Measurements from ENCODE around the gene PARP4.
"Not testable (repeated sequence)": the region's sequence is repeated elsewhere in the genome, so short reads cannot be mapped to it uniquely, and the experiment has no call there.

The PARP4 gene

DNA sequence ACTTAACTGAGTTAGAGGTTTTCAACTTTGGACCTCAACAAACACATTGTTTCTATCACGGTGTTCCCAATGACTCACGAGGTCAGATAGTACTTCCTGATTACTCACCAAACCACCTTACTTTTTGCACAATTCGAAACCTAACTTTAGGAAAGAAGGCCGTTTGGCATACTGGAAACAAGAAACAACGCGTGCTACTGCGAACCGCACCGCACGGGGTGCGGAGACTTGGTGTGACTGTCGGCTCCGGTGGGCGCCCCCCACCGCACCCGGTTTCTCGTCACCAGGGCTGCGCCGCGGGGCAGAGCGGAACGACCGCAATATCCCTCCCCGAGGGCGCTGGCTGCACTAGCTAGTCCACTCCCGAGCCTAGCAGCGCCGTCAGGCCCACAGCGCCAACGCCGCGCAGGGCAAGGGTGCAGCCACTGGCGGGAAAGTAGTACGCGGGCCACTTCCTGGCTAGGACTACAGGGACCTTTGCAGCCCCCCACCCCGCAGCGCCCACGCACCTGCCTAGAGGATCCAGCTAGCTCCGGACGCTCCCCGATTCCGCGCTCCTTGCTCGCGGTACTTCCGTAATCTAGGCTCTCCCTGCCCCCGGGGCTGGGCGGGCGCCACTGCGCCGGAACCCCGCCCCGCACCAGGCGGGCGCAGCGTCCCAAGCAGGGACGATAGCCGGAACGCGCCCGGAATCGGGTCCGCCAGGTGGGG lies at the start of gene PARP4:
PARP4 (minus strand) TSS at position 582 of the 711 bp plus-strand sequence. CDS start 9,002 bp downstream, outside the sequence.
- DNase-seq: peak; percentile 88

- not testable (repeated sequence) for DNase-seq
Measured at GRCh38 chr13:24560579-24561187, 48.1 kb upstream of the PARP4 start.

- DNase-seq: not testable (repeated sequence)
Measured at GRCh38 chr13:24559431-24560218, 47.0 kb upstream of the PARP4 start.

GRCh38 chr13:24557081-24557480 lies 44.5 kb upstream of the PARP4 start:
- no peak for DNase-seq

GRCh38 chr13:24553892-24554291 lies 41.3 kb upstream of the PARP4 start:
- DNase-seq: not testable (repeated sequence)

DNA sequence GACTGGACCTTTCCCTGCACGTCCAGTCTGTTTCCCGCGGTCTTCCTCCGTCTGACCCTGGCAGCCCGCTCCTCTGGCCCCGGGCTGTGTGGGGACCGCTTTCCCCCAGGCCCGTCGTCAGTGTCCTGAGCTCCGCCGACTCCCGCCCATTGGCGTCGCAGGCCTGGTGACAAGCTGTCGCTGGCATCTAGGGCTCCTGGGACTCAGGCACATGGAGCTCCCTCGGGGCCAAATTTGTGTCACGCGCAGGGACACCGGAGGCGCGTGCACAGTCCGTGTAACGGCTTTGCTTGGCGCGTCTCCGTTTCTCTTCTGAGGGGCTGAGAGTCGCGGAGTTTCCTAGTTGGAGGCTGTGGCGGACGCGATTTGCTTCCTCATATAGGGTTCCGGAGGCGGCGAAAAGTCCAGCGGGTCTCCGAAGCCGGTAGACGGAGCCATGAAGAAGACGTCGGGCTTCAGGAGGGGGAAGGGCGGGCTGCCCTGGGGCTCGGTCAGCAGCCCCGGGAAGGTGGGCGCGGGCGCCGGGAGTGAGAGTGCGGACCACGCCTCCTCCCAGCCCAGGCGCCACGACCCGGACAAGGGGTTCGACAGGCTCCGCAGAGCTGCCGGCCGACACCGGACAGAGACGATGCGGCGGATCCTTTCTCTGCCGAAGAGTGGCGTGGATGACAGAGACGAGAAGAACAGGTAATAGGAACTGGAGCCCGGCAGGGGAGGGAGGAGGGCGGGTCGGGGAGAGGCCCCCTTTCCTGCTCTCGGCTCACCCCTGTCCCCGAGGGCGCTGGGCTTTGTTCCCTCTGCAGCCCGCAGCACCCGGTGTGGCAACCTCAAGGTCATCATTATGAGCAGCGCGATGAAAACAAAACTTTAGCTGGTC lies 29.1 kb upstream of the PARP4 start:
- DNase-seq: peak; percentile 40

GRCh38 chr13:24541127-24541475 lies 28.5 kb upstream of the PARP4 start:
- DNase-seq: no peak

DNA sequence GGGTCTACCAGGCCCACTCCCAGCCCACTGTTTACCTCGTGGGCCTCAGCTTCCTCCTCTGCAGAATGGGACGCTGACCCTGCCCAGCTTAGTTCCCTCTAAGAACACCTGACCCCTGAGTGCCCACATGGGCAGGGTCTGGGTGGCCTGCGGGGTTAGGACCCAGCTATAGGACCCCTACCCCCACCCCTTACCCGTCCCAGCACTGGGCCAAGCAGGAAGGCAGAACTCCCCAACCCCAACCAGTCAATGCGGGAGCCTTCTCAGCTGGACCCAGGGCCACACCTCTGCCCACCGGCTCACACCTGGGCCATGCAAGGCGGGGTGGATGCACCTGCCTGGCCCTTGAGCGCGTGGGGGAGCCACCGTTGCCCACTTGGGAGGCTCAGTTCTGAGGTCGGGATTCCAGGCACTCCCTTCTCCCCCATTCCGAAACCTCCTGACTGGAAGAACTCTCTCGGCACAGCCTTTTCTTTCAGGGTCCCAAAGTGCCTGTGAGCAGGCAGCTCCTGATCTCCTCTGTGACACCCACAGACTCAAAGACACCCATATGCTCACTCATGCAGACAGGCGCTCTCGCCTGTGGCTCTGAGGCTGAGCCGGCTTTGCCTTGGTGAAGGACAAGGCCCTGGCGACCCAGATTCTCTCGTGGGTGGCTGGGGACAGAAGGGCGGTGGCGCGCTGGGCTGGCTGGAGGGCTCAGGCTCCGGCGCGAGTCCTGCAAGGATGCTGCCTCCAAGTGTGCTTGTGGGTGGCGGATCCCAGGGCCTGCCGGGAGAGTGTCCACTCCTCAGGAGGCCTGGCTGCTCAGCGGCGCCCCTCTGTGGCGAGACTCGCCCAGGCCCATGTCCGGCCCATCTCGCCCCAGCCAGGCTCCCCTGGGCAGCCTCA lies 27.9 kb upstream of the PARP4 start:
- DNase-seq: peak; percentile 29

GRCh38 chr13:24539500-24540165 lies 27.1 kb upstream of the PARP4 start:
- no peak for DNase-seq

DNA sequence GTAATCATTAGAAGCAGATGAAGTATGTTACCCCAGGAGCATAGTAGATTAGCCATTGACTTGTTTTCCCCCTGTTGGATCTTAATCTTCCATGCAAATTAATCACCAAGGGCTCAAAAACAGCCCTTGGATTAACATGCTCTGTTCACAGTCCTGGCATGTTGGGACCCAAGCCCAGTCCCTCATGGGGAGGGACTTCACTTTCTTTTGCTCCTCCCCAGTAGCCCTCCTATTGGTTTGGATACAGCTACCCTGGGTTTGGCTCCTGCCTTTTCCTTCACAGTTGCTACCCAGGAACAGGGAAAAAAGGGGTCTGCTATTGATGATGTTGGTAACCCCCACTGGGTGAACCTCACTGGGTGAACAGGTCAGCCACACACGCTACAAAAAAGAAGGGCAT lies 16.9 kb upstream of the PARP4 start:
- DNase-seq: no peak

GRCh38 chr13:24528816-24529398 lies 16.3 kb upstream of the PARP4 start:
- no peak for DNase-seq

- no peak for DNase-seq
Measured at GRCh38 chr13:24527266-24527775, 14.7 kb upstream of the PARP4 start.

DNA sequence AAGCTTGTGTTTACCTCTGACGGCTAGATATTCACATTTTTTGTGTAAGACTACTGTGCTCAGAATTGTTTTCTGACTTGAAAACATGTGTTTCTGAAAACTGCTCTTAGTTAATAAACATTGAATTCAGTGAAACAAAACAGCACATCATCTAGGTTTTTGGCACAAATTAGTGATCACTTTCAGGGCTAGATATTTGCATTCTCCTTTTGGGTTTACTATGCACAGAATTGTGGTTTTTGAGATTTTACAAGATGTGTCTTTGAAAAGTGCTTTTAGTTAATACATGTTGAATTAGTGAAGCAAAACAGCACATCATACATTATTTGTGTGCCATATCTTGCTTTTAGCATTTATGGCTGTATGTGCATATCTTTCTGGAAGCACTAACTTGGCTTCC lies 8.2 kb upstream of the PARP4 start:
- no peak for DNase-seq

DNA sequence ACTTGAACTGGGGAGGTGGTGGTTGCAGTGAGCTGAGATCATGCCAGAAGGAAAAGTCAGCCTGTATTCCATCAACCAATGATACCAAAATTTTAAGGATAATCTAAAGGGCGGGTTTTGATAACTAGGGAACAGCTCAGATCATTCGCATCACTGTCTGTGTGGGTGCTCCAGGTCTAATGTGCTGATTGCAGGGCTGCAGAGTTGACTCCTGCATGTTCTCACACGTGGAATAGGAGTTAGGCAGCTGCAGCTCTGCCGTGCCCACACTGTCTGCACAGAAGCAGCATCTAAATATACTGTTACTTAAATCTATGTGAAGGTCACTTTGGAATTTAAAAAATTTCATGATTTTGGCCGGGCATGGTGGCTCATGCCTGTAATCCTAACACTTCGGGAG lies 4.3 kb upstream of the PARP4 start:
- DNase-seq: no peak

DNA sequence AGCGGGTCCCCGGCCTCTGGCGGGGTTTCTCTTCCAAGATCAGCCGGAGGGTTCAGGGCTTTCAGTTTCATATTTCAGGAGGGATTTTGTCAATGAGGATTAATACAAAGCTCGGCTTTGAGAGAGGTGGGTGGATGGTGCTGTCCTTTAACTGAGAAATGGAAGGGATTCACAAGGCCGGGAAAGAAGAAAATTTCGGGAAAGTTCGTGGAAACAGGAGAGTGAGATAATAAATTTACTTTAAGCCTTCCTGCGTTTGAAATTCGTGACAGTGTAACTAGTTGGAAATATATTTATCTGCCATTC lies 283 bp upstream of the PARP4 start:
- no peak for DNase-seq

DNA sequence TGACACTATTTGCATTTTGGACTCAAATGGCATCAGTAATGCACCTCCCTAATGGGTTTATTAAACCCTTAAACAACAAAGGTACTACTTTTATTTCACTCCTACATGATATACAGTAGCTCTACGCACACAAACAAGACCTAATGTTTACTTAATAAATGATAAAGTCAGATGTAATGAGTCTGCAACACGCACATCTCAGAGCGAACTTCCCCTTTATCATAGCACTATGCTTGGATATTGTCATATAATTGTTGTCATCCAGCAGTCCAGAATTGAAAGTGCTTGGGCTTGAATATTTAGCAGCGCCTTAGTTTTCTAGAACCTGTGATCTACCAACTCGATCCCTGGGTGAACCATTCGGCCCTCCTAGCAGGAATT lies 772 bp downstream of the PARP4 start:
- DNase-seq: no peak

DNA sequence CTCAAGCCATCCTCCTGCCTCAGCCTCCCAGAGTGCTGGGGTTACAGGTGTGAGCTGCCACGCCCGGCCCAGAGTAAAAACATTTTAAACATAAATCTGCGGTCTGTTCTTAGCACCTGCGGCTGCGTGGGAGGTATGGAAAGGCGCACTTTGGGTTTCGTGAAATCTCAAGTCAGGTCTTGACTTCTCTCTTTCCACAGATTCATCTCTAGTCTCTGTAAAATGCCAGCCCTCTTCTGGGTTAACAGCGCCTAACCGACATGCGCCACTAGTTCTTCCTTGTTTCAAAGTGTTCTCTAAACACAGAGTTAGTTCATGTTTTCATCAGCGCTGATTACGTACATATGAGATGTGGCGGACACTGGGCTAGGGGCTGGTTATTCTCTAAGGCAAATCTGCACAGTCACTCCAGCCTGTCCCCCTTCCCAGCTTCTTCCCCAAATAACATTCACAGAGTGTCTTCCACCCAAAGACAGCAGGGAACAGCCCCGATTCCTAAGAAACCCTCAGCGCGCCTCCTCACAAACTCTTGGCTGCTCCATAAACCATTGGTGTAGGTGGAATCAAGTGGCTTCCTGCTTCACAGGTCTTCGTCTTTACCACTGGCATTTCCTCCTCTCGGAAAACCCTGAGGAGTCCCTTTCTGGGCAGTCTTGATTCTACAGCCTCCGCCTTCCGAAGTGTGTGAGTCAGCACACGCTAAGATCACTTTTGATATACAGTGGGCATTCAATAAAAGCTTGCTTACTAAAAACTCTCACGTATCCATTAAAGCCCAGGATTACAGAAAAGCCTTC lies 1.4 kb downstream of the PARP4 start:
- DNase-seq: peak; percentile 31

DNA sequence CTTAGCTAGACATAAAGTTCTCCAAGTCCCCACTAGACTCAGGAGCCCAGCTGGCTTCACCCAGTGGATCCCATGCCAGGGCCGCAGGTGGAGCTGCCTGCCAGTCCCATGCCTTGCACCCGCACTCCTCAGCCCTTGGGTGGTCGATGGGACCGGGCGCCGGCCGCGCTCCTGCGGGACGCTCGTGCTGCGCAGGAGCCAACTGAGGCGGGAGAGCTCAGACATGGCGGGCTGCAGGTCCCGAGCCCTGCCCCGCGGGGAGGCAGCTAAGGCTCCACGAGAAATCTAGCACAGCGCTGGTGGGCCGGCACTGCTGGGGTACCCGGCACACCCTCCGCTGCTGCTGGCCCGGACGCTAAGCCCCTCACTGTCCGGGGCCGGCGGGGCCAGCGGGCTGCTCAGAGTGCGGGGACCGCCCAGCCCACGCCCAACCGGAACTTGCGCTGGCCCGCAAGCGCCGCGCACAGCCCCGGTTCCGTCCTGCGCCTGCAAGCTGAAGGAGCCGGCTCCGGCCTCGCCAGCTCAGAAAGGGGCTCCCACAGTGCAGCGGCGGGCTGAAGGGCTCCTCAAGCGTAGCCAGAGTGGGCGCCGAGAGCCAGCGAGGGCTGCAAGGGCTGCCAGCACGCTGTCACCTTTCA lies 5.8 kb downstream of the PARP4 start:
- no peak for DNase-seq

- not testable (repeated sequence) for DNase-seq
Measured at GRCh38 chr13:24506283-24506682, 6.3 kb downstream of the PARP4 start.

- no peak for DNase-seq
Measured at GRCh38 chr13:24505756-24506155, 6.8 kb downstream of the PARP4 start.

Data from femur (tissue), 1 donor.